Epithelial cell of proximal tubule (primary cell): ENCODE measurements around the gene IGF2BP1. TPM values are rescaled to one million over a fixed set of nuclear protein-coding genes. Genes with fewer than 3 reads are reported as not detected.
"Not testable (repeated sequence)": the region's sequence is repeated elsewhere in the genome, so short reads cannot be mapped to it uniquely, and the experiment has no call there.

Experiments used
- DNase-seq: peaks from one replicate; pipeline ENCODE4 v3.0.0-alpha.2; 2011; ENCODE audit warnings: low read depth
- H3K4me3 ChIP-seq: 2 replicates; pipeline ENCODE4 v1.5.1; 2011; ENCODE audit warnings: low read depth, mild to moderate bottlenecking, low read length
- total RNA-seq: library from RNA; depleted of rRNA; stranded (reverse); fragments of >200 nt; gene quantifications from 2 replicates; pipeline ENCODE4 v1.2.3, GENCODE V29; 2015
- TF ChIP-seq, protein P1 (sequence below): conservative IDR thresholded peaks from 2 replicates; pipeline ENCODE4 v1.5.1; 2012; ENCODE audit warnings: low read depth, mild to moderate bottlenecking, low read length

Gene IGF2BP1
- total RNA-seq, 1 donor from 2014 or later: 9.0 TPM

DNA sequence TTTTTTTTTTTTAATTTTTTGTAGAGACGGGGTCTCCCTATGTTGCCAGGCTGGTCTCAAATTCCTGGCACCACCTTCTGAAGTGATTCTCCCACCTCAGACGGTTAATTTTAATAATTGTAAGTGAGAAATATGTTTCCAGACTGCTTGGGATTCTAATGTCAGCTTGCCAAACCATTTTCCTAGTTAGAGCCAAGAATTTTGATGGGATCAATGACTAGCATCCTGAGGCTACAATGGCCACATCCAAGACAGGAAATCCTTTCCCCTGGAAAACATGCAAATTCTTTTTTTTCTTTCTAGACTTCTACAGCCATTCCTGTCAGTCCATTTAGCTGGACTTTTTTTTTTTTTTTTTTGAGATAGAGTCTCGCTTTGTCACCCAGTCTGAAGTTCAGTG lies 32.6 kb downstream of the IGF2BP1 start:
- TF ChIP-seq, protein P1, sequence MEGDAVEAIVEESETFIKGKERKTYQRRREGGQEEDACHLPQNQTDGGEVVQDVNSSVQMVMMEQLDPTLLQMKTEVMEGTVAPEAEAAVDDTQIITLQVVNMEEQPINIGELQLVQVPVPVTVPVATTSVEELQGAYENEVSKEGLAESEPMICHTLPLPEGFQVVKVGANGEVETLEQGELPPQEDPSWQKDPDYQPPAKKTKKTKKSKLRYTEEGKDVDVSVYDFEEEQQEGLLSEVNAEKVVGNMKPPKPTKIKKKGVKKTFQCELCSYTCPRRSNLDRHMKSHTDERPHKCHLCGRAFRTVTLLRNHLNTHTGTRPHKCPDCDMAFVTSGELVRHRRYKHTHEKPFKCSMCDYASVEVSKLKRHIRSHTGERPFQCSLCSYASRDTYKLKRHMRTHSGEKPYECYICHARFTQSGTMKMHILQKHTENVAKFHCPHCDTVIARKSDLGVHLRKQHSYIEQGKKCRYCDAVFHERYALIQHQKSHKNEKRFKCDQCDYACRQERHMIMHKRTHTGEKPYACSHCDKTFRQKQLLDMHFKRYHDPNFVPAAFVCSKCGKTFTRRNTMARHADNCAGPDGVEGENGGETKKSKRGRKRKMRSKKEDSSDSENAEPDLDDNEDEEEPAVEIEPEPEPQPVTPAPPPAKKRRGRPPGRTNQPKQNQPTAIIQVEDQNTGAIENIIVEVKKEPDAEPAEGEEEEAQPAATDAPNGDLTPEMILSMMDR: no peak
- no peak for DNase-seq

GRCh38 chr17:49031965-49032928 lies 35.1 kb downstream of the IGF2BP1 start:
- TF ChIP-seq, protein P1: peak; percentile 79
- no peak overlapping the region for H3K4me3 ChIP-seq
- DNase-seq: peak; percentile 22

More for the DNA sequence above, 32.6 kb downstream of the IGF2BP1 start:
- no peak overlapping the region for H3K4me3 ChIP-seq

- H3K4me3 ChIP-seq: peak overlapping the region; percentile 55
- DNase-seq: peak; percentile 10
Measured at GRCh38 chr17:49035470-49036269, 38.5 kb downstream of the IGF2BP1 start.

GRCh38 chr17:49036270-49036626 lies 39.1 kb downstream of the IGF2BP1 start:
- peak overlapping the region; percentile 55 for H3K4me3 ChIP-seq
- no peak for DNase-seq
- TF ChIP-seq, protein P1: no peak

More at GRCh38 chr17:49035470-49036269, 38.5 kb downstream of the IGF2BP1 start:
- TF ChIP-seq, protein P1: peak; percentile 83

DNA sequence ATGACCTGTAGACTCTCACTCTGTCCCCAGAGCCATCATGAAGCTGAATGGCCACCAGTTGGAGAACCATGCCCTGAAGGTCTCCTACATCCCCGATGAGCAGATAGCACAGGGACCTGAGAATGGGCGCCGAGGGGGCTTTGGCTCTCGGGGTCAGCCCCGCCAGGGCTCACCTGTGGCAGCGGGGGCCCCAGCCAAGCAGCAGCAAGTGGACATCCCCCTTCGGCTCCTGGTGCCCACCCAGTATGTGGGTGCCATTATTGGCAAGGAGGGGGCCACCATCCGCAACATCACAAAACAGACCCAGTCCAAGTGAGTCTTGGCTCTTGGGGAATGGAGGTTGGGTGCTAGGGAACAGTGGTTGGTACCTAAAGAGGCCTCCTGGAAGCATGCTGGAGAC lies 41.0 kb downstream of the IGF2BP1 start:
- DNase-seq: no peak
- TF ChIP-seq, protein P1: no peak

GRCh38 chr17:49038544-49038943 lies 41.4 kb downstream of the IGF2BP1 start:
- H3K4me3 ChIP-seq: no peak overlapping the region
- TF ChIP-seq, protein P1: no peak
- DNase-seq: no peak

More for the DNA sequence above, 41.0 kb downstream of the IGF2BP1 start:
- no peak overlapping the region for H3K4me3 ChIP-seq

DNA sequence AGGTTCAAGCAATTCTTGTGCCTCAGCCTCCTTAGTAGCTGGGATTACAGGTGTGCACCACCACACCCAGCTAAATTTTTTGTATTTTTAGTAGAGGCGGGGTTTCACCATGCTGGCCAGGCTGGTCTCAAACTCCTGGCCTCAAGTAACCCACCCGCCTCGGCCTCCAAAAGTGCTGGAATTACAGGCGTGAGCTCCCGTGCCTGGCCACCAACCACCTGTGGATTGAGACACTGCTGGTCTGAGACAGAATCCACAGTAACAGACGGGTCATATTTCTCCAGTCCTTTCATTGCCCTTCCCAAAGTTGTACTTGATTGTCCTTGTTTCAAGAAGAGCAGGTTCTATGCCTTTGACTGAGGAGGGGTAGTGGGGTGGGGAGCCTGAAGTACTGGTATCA lies 42.3 kb downstream of the IGF2BP1 start:
- not testable (repeated sequence) for DNase-seq, H3K4me3 ChIP-seq
